GM18502 (cell line): ENCODE data around the gene SCIN.

Experiments used
- ATAC-seq: cut with Tn5 transposase; IDR thresholded peaks from one replicate; pipeline ENCODE4 v1.9.1; 2021; ENCODE audit warnings: mild to moderate bottlenecking; ENCODE audit not compliant: unreplicated experiment, poor library complexity

The SCIN gene

DNA sequence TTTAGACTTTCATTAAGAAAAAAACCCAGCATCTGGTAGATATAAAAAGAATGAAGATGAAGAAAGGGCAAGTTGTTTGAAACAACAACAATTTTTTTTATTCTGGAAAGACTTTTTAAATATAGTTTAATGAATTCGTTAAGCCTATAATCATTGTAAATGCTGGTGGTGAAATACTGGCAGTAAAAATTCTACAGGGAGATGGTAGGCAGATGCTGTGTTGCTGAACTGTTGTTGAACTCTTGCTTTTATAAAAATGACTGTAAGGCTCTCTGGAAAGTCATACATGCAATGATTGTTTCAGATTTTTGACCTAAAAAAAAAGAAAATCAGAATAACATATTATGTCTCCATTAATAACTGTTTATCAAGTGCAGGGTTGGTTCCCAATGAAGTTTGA, 39.0 kb downstream of the SCIN start:
- ATAC-seq: no peak

- ATAC-seq: no peak
Measured at GRCh38 chr7:12610899-12611298, 40.4 kb downstream of the SCIN start.

DNA sequence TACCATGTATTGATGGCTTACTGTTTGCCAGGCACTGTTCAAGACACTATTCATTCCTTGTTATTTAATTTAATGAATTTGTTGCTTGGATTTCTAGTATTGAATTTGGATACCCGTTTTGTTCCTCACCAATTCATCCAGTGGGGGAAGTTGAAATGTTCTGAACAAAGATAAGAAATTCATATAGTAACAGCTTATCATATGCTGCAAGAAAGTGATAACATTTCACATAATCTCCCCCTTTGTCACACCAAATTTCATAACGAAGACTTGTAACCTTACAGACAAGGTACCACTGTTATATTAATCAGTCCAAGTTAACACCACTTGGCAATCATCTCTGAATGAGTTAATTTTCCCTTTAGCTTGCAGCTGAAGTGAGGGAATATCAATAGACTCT, 42.1 kb downstream of the SCIN start:
- no peak for ATAC-seq

DNA sequence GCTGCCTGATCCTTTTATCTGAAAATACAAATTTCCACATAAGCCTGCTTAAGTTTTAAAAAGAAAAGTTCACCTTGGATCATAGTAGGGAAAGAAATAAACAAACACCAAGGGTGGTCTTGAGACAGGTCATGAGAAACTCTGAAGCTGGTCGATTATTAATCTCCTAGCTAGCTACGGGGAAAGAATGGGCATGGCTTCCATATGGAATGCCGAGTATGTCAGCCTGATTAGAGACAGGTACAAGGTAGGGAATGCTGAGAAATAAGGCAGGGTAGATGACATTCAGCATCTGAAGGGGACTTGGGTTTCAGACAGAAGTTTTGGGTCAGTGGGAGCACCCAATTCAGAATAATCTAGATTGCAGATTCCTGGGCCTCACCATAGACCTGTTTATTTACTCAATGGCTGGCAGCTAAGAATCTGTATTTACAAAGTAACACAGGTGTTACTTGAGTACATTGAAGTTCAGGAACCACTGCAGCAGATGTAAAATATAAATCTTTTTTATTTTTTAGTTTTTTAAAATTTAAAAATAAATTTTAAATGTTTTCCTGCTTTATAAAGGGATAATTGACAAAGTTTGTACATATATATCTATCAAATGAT, 49.0 kb downstream of the SCIN start:
- no peak for ATAC-seq

DNA sequence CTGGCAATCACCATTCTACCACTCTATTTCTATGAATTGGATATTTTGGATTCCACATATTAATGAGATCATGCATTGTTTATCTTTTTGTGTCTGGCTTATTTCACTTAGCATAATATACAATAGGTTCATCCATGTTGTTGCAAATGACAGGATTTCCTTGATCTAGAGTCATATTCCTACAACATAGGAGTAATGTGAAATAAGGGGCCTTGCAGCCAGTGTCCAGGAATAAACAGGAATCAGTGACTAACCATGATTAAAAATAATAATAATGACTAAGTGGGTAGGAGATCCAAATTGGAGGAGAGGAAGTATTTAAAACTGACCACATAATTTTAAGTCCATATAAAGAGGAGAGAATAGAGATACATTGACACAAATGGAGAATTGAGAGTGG, 49.9 kb downstream of the SCIN start:
- ATAC-seq: no peak

DNA sequence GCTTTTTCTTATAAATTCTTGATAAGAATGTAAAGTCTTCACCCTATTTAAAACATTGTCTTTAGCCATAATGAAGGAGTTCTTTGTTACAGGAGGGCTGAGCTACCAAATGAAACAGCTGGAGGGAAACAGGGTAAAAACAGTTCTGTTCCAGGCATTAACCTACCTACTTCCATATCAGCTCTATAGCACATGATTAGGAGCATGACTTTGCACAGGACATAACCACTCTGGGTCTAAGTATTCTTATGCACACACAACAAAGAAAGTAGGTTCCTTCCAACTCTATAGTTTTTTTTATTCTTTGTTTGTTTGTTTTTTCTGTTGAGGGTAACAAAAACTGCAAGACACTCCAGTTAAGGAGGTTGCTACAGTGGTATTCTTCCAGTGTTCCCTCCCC, 52.7 kb downstream of the SCIN start:
- no peak for ATAC-seq

- peak; percentile 78 for ATAC-seq
Measured at GRCh38 chr7:12623885-12624498, 53.5 kb downstream of the SCIN start.

- ATAC-seq: no peak
Measured at GRCh38 chr7:12625836-12626235, 55.3 kb downstream of the SCIN start.

- ATAC-seq: no peak
Measured at GRCh38 chr7:12629816-12630512, 59.4 kb downstream of the SCIN start.

DNA sequence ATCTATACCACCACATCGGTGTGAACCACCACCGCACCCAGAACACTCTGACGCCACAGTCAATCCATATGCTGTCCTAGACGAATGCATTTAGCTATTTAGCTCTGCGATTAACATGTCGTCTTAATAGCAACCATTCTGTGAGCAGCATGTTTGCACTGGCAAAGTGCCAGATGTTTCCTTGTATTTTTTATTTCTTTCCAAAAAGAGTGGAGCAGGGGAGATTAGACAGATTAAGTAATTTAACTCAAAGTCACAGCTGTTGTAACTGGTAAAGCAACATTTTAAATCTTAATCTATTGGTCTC, 59.9 kb downstream of the SCIN start:
- no peak for ATAC-seq

- no peak for ATAC-seq
Measured at GRCh38 chr7:12633582-12633981, 63.1 kb downstream of the SCIN start.

- peak; percentile 70 for ATAC-seq
Measured at GRCh38 chr7:12635830-12636229, 65.3 kb downstream of the SCIN start.

DNA sequence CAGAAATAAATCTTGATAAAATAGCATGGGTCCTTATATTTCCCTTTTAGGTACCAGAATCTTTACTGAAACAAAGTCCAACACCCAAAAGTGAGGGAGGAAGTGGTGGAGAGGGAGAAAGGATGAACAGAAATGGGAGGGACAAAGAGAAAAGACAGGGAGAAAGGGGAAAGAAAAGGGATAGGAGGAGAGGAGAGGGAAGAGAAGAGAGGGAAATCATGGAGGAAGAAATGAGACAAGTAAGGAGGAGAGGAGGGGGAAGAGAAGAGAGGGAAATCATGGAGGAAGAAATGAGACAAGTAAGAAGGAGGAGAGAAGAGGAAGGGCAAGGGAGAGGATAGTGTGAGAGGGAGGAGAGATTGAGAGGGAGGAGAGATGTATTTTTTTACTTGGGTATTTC, 66.8 kb downstream of the SCIN start:
- no peak for ATAC-seq

DNA sequence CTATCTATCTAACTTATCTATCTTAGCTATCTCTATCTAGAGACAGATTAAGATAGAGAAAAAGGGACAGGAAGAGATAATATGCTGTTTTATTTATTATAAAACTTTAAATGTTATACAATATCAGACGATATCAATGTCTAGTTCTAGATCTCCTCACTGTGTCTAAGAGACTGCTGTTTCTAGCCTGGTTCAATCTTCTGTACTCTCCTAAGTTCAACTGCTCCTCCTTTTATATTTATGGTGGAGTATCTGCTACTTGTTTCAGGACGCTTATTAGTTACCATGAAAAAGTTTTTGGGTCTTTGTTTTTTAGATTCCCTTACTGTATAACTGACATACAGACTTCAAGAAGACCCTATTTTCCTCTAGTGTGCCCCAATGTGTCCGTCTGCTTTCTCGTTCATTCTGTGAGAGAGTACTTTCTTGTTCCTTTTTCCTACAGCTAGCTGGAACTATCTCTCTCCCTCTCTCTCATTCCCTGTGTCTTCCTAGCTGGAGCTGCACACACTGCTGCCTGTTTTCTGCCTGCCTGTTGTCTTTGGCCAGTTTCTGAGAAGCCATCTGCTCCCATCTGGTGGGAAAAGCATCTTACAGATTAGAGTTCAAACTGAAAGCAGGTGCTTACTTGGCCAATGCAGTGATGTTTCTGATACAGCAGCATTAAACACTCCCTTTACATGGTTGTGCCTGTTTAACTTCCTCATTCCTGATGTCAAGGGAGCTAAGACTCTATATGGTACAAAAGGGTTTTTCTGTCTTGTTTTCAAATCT, 67.5 kb downstream of the SCIN start:
- peak; percentile 60 for ATAC-seq

DNA sequence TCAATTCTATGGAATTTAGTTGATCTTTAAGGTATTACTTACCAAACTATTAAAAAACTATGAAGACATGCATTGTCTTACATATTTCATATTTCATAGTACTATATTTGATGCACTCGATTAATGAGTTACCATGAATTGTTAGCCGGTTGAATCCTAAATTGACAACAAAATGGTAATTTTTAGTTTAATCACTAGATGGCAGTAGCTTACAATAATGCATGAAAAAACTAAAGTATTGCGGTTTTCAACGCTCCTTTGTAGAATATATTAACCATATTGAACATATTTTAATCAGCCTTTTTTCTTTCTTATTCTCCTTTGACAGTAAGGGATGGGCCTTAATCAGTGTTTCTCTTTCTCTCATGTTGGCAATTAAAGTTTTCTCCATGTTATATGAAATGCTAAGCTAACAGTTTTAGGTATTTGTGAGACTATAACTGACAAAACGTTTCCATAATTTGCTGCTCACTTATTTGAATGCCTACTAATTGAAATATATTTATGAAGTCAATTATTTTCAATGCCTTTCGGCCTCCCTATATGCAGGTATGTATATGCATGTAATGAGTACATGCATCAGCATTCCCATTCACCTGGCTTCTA, 68.4 kb downstream of the SCIN start:
- ATAC-seq: peak; percentile 52

- no peak for ATAC-seq
Measured at GRCh38 chr7:12640299-12641096, 70.0 kb downstream of the SCIN start.

GRCh38 chr7:12641196-12641595, 70.7 kb downstream of the SCIN start:
- ATAC-seq: no peak

DNA sequence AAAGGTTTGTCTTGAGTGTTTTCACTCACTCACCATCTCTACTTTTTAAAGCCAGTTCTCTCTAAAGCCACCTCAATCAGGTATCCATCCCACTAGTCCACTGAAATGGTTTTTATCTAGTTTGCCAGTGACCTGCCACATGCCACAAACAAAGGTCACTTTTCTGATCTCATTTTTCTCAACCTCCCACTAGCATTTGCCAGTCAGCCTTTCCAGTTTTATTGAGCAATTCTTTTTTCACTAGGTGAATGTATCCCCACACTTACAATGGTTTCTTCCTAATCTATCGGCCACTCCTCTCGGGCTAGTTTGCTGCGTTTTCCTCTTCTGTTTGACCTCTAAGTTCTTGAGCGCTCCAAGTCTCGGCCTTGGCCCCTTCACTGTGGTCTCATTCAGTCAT, 72.0 kb downstream of the SCIN start:
- ATAC-seq: no peak

DNA sequence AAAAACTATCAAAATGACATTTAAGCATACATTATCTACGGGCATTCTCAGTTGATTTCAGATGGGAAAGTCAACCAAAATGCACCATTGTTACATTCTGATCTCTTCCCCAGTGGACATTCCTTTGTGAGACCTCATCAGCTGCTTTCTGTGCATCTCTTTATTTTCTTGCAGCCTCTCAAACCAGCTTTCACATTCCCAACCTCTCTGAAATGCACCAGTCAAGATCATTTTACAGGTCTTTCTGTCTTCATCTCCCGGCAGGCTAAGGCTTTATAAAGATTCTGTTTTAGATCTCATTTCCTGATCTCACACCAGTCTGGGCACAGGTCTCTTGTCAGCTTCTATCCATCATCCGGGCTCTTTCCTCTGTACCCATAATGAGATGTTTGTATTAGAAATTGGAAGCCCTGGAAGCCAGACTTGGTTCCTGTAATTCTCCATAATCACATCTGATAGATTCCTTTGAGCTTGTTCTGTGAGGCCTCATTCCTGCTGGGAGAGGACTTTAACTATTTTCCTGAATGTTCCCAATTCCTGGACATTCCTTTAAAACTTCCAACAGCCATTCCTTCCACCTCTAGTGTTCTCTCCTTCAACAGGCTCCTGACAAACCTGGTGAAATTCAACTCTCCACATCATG, 72.6 kb downstream of the SCIN start:
- no peak for ATAC-seq

DNA sequence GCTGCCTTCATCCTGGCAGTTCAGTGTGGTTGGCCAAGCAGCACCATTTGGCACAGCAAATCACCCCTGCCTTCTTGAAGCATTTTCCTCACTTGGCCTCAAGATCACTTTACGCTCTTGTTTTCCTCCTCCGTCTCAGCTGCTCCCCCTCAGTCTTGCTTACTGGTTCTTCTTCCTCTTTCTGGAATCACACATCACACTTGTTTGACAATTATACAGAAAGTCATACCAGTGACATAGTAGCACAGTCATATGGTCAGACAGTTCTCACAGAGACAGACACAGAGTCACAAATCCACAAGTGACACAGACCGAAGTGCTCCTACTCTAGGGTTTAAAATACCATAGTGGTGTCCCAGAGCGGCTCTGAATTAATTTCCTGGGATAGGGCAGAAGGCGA, 73.1 kb downstream of the SCIN start:
- no peak for ATAC-seq
